GM10248 (cell line): Measurements from ENCODE around the gene UQCC5.

Source experiments
- CTCF ChIA-PET: fragments of 300-600 bp; sonication (Branson Sonifier 250); formaldehyde crosslinking; extraction: SDS; loops from one replicate; lab custom pipeline; 2021; ENCODE audit warnings: antibody characterized with exemption; lab: Yijun Ruan, JAX
- POLR2A ChIA-PET: fragments of 350-650 bp; sonication (Branson Sonifier 250); formaldehyde crosslinking; extraction: SDS; loops from one replicate; lab custom pipeline; 2020; ENCODE audit warnings: antibody characterized with exemption; lab: Yijun Ruan, JAX
- DNase-seq: peaks from one replicate; pipeline ENCODE4 v3.0.0; 2012; ENCODE audit errors: extremely low spot score
- TF ChIP-seq, protein P1 (sequence below): IDR thresholded peaks from 2 replicates; pipeline ENCODE4 v1.5.1; 2012; ENCODE audit warnings: mild to moderate bottlenecking, low read depth; ENCODE audit errors: extremely low read depth, missing control alignments, control extremely low read depth

The UQCC5 gene

DNA sequence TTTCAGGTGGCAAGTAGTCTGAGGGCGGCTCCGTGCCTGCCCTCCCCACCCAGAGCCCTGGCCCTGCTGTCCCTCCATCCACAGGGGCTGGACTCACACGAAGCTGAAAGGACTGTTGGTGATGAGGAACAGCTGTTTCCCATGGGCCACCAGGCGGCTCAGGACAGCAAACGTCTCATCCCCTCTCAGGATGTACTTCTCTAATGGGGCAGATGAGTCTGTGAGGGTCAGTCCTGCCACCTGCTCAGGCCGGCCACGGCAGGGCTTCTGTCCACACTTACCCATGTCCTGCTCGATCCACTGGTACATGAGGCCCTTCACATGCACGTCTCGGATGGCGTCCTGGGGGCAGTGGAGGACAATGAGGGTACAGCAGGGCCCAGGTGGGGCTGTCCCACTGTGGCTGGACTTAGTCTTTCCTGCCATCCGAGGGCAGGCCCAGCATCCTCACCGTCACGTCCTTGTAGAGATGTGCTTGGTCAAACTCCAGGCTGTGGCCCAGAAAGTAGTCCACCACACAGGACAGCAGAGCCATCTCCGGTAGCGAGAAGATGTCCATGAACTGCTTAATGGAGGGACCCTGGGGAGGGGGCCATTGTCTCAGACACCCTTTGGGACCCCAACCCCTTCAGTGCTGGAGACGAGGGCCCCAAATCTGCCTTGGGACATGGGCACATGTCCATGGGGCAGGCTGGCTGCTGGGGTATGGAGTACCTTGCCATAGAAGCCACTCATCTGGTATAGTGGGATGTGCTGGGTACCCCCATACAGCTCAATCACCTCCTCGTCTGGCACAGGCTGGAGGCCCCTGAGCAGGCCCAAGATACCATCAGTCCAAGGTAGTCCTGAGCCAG lies 8.4 kb upstream of the UQCC5 start:
- ChIA-PET CTCF (no interaction called here), POLR2A (no interaction called here)
- TF ChIP-seq, protein P1, sequence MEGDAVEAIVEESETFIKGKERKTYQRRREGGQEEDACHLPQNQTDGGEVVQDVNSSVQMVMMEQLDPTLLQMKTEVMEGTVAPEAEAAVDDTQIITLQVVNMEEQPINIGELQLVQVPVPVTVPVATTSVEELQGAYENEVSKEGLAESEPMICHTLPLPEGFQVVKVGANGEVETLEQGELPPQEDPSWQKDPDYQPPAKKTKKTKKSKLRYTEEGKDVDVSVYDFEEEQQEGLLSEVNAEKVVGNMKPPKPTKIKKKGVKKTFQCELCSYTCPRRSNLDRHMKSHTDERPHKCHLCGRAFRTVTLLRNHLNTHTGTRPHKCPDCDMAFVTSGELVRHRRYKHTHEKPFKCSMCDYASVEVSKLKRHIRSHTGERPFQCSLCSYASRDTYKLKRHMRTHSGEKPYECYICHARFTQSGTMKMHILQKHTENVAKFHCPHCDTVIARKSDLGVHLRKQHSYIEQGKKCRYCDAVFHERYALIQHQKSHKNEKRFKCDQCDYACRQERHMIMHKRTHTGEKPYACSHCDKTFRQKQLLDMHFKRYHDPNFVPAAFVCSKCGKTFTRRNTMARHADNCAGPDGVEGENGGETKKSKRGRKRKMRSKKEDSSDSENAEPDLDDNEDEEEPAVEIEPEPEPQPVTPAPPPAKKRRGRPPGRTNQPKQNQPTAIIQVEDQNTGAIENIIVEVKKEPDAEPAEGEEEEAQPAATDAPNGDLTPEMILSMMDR = no peak
- no peak for DNase-seq

DNA sequence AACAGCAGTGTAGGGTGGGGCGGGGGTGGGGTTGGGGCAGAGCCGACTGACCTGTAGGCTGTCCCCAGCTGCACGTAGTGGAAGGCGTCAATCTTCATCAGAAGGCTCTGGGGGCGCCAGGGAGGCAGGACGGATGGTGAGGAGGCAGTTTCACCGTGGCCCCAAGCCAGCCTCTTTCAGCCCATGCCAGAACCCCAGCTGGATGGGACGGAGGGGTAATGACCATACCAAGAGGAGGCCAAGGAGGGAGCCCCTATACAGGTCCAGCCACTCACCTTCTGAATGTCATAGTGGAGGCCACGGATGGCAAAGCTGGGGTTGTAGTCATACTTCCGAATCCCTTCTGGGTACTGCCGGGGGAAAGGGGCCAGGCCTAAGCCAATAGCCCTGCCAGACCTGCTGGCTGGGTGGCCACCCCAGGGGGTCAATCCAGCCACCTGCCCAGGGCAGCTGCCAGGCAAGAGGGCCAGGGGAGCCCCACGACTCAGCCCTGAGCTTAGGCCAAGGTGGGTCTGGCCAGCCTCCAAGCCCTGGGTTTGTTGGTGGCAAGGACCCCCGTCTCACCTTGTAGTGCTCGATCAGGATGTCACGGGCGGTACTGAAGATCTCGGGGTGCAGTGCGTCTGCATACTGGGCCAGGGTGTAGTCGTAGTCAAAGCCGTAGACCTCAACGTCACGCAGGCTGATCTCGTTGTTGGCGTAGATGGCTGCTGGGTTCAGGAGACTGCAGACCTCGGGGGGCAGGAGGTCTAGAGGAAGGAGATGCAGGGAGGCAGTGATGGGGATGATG lies 7.6 kb upstream of the UQCC5 start:
- TF ChIP-seq, protein P1 = no peak
- no peak for DNase-seq
- POLR2A ChIA-PET = interaction anchor here (0.6 kb wide), 1 partner anchor 442 kb away, joined by 3 read pairs; no protein-coding TSS in a partner anchor
- CTCF ChIA-PET = no interaction called here

DNA sequence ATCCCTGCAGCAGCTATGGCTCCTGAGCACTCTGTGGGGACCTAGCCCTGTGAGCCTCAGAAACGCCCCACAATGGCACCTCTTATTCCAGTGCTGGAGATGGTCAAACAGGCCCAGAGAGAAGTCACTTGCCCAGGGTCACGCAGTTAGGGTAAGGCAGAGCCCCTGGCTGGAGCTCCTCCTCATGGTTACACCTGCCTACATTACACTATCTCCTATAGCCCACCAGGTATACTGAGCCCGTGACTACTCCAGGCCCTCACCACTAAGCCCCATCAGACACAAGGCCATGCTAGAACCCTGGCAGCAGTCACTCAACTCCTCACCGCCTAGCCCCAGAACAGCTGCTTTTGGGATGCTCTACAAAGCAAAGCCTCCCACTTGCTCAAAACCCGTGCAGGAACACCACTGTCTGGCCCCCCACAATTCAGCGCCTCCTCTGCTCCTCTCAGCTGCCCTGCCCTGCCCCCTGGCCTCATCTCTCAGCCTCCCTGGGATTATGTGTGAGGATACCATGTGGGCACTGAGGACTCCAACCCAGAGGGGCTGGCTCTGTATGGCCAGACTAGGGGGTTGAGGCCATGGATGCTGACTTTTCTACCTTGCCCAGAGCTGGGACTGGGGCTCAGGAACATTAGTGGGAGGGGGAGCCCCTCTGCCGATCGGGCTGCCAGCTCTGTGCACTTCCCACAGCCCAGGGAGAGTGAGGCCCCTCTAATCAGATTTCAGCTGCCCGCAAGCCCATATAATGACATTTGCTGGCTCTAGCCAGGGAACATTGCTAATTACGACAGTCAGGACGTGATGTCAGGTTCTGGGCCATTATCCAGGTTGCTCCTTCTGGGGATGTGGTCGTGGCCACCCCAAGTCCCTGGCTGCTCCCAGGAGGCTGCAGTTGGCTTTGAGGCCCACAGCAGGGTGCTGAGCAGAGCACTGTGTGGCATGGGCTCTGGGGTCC lies 6.8 kb upstream of the UQCC5 start:
- ChIA-PET POLR2A (interaction anchor here (0.6 kb wide), 1 partner anchor 443 kb away, joined by 3 read pairs; no protein-coding TSS in a partner anchor), CTCF (no interaction called here)
- TF ChIP-seq, protein P1 = no peak
- no peak for DNase-seq

DNA sequence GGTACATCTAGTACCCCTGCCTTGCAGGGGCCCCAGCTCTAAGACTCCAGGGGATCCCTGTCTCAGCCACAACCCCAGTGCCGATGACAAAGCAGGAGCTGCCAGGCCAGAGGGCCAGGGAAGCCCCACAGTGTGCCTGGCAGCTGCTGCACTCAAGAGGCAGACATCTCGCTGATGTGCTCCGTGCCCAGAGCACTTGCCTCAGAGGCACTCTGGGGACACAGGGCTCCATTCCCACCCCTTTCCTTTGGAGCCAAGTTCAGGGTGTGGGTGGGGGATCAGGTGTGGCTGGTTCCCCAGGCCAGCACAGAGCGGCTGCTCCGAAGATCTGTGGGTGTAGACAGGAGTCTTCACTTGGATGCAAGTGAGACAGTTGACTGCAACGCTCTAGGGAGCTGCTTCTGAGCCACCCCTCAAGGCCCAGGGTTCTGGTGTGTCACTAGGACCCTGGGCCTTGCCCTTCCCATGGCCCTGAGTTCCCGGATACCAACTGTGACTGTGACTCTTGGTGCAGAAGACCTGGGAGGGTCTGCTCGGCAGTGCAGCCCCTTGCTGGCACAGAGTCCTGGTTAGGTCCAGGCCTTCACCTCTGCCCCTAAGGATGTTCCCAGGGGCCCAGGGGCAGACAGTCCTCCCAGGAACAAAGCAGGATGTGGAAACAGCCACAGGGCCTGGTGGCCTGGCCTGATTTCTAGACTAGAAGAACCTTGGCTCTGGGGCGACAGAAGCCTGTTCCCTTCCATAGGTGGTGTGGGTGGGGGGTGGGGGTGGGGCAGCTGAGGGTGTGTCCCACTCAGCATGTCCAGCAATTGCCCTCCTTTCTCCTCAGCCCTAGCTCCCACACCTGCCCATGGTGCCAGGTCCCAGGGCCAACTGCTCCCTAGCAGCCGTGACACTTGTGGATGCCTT lies 5.2 kb upstream of the UQCC5 start:
- ChIA-PET POLR2A (no interaction called here), CTCF (interaction anchor here (1.1 kb wide), 1 partner anchor 41 kb away, joined by 3 read pairs; no protein-coding TSS in a partner anchor)
- DNase-seq = no peak
- TF ChIP-seq, protein P1 = no peak

DNA sequence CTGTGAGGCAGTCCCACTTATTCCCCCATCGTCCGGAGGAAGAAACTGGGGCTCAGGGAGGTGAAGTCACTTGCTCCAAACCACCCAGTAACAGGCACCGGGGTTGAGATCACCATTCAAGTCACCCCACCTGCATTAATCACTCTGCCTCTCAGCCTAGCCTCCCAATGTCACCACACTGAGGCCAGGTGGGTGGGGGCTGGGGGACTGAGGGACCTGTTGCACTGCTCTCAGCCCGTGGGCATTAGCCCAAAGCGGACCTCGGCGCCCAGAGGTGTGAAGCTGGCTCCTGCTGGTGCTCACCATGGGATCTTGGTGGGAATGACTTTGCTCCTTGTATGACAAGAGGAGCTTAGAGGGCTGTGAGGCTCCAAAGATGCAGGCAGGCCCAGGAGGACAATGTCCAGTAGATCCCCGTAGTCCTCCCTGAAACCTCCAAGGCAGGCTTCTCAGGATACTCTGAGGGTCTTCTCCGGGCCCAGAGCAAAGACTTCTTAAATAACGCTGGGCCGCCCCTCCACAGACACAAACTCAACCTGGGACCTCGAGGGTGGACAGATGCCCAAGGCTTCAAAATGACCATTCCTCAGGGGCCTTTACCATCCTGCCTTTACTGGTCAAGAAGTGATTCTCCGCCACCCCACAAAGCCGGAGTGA lies 4.4 kb upstream of the UQCC5 start:
- CTCF ChIA-PET = interaction anchor here (1.1 kb wide), 1 partner anchor 42 kb away, joined by 3 read pairs; no protein-coding TSS in a partner anchor

More for the DNA sequence above, 4.4 kb upstream of the UQCC5 start:
- TF ChIP-seq, protein P1 = no peak
- DNase-seq = no peak
- POLR2A ChIA-PET = no interaction called here
